NCI-H526 treated with DMSO at 0.1 percent for 48 hours (cell line): Measurements from ENCODE around the gene TOMM20L.
"Not testable (repeated sequence)": the region's sequence is repeated elsewhere in the genome, so short reads cannot be mapped to it uniquely, and the experiment has no call there.

Experiments
- DNase-seq: peaks from one replicate; lab custom pipeline; 2025; lab: John Stamatoyannopoulos, UW

Gene TOMM20L

DNA sequence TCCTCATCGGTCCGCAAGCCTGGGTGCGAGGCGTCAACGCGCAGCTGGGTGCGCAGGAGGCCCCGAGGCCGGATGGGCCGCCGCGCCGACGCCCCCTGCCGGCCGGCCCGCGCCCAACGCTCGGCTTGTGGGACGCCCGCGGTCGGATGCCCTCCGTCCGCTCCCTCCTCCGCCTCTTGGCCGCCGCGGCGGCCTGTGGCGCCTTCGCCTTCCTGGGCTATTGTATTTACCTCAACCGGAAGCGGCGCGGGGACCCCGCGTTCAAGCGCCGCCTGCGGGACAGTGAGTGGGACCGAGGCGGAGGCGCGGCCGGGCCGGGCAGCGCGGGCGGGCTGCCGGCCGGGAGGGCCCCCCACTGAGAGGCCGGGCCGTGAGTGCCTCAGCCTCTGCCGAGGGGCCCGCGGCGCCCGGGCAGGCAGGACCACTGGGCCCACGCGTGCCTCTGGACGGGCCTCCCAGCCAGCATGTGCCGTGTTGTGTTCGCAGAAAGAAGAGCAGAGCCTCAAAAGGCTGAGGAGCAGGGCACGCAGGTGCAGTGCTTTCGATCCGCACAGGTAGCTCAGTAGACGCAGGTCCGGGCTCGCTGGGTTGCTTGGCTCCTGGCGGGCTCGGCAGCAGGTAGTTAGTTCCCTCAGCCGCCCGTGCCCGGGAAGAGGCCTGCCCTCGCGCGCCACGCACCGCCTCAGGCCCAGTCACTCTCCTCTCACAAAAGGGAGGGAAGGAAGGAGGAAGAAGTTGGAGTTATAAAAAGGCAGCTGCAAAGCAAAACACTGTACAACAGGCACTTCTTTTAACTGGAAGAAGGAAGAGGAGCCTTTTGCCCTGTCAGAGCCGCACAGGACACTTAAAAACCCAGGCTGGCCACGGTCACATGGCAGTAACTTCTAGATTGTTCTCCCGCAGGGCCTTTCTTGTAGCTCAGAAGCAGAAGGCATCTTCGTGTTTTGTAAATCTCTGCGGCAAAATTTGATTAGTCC, at the start of gene TOMM20L:
TOMM20L (plus strand) TSS at position 119 of the 977 bp plus-strand sequence; CDS start at position 147, 28 bp downstream.
- peak; percentile 30 for DNase-seq

DNA sequence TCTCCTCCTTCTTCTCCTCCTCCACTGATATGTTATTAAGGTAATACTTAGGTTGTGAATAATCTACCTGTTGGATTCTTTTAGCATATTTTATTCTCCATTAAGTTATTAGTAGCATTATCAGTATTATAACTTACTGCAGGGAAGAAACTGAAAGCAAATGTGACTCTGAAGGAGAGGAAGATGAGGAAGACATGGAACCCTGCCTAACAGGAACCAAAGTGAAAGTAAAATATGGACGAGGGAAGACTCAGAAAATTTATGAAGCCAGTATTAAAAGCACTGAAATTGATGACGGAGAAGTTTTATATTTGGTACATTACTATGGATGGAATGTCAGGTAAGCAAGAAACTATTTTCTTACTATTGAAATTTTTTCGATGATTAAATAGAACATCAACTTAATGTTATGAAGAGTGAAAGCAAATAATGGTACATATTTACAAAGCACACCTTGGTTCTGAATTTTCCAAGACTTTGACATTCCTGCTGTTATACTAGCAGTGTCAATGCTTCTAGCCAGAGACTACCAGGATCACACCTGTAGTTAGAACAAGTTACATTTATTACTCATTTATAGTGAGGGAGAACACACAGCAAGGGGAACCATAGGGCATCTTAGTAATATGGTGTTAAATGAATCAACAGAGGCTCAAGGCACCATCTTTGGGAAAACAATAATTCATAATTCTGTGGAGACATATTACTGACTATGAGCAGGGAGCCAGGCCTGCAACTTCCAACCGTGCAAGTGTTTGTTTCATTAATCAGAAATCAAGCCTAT, 42.0 kb upstream of the TOMM20L start:
- DNase-seq, result no peak

GRCh38 chr14:58354808-58355207, 40.9 kb upstream of the TOMM20L start:
- DNase-seq, result no peak

- no peak for DNase-seq
These were observed 39.5 kb upstream of the TOMM20L start for GRCh38 chr14:58356268-58356667.

DNA sequence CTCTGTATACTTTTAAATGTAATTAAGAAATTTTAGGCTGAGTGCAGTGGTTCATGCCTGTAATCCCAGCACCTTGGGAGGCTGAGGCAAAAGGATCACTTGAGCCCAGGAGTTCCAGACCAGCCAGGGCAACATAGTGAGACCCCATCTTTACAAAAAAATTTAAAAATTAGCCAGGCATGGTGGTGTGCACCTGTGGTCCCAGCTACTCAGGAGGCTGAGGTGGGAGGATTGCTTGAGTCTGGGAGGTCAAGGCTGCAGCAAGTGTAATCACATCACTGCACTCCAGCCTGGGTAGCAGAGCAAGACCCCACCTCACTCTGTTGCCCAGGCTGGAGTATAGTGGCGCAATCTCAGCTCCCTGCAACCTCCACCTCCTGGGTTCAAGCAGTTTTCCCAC, 33.5 kb upstream of the TOMM20L start:
- DNase-seq, result not testable (repeated sequence)

DNA sequence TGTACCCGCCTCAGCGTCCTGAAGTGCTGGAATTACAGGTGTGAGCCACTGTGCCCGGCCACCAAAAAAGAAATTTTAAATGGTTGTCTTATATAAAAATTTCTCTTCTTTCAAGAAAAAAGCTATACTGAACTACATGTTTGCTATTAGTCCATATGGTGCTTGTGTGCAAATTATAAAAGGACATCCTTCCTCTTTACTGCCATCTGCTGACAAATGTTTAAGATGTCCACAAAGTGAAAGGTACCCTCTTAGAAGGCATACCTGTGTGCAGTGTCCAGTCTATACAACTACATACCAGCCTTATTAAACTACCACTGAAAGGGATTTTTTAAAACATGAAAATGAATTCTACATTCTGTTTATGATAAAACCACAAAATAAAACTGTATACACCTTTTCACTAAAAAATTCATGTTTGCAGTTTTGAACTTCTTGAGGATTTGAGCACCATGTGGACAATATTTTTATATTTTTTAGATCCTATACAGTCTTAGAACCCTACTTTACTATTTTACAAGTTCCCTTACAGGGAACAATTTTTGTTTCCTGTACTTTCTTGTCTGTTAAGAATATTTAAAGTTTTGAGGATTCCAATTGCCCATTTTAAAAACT, 32.8 kb upstream of the TOMM20L start:
- peak; percentile 16 for DNase-seq

DNA sequence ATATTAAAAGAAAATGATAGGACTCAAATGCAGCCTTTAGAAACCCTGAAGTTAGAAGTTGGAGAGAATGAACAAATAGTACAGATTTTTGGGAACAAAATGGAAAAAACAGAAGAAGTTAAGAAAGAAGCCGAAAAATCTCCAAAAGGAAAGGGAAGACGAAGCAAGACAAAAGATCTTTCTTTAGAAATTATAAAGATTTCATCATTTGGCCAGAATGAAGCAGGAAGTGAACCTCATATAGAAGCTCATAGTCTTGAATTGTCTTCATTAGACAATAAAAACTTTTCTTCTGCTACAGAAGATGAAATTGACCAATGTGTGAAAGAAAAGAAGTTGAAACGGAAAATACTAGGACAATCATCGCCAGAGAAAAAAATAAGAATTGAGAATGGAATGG, 31.4 kb upstream of the TOMM20L start:
- no peak for DNase-seq

DNA sequence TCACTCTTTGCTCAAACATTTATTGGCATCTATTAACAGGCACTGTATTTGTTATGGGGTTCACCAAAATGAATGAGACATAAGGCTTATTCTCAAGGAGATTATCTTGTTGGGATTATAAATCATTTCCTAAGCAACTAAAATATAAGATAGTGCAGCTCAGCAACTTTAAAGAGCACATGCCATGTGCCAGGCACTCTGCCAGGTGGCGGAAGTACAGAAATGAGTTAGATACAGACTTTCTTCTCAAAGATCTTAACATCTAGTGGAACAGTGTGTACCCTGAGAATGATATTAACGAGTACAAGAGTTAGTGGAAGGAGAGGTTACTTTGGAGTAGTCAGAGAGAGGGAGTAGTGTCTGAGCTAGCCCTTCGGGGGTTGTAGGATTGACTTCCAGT, 28.4 kb upstream of the TOMM20L start:
- no peak for DNase-seq

DNA sequence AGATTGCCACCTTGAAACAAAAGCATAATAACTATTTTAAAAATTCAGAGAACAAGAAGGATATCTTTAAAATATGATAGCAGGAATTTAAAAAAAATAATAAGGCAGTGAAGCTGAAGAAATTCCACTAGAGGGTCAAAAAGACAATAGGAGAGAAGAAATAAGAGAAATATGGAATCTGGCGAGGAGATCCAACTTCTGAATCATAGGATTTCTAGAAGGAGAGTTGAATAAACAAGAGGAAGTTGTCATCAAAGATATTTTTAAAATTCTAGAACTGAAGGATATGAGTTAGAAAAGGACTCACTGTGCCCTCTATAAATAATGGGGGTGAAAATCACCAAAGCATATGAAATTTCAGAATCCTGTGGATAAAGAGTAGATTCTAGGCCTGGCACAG, 26.8 kb upstream of the TOMM20L start:
- DNase-seq, result no peak

- DNase-seq, result no peak
These were observed 18.9 kb upstream of the TOMM20L start for GRCh38 chr14:58376791-58377190.

GRCh38 chr14:58390830-58391229, 4.9 kb upstream of the TOMM20L start:
- DNase-seq, result no peak

DNA sequence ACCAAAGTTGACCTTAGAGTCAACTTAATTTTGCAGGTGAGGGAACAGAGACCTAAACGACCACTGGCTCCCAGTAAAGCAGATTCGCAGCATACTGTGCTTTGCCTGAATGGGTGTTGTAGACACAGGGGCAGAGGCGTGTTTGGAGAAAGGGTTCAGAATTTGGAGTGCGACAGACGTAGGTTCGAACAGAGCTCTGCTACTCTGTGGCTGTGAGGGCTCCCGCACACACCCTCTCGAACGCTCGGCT, 243 bp upstream of the TOMM20L start:
- no peak for DNase-seq

DNA sequence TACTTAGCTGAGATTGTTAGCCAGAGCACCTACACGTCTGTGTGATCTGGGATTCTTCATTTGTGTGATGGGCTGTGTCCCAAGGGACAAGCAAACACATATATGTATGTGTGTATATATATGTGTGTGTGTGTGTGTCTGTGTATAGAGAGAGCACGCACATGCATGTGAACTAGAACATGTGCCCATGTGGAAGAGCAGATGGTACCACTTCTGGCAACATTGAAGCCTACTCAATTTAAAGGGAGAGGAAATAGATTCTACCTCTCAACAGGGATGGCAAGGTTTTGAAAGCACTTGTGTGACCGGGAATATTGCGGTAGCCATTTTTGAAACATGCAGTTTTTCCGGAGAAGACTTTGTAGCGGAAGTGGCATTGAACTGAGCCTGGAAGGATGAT, 1.4 kb downstream of the TOMM20L start:
- DNase-seq, result no peak

DNA sequence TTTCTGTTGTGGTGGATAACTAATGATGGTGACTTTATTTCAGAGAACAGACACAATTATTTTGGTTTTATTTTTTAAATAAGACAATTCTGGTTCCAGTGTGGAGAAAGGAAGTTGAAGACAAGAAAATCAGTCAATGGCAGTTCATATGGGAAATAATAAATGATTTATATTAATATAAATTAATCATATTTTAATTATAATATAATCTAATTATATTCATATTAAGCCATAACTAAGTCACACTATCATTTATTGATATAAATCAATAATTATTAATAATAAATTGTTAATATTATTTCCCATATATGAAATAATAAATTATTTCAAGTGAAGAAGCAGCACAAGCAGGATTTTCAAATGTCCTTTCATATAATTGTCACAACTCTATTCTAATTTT, 2.8 kb downstream of the TOMM20L start:
- no peak for DNase-seq

DNA sequence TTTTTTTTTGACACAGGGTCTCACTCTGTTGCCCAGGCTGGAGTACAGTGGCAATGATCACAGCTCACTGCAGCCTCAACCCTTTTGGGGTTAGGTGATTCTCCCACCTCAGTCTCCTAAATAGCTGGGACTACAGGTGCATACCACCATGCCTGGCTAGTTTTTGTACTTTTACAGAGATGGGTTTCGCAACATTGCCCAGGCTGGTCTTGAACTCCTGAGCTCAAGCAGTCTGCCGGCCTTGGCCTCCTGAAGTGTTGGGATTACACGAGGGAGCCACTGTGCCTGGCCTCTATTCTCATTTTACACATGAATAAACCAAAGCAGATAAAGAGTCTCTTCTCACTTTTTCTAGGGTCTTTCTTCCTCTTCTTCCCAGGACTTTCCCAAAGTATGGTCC, 3.2 kb downstream of the TOMM20L start:
- no peak for DNase-seq

- DNase-seq, result no peak
These were observed 5.9 kb downstream of the TOMM20L start for GRCh38 chr14:58401587-58401986.

DNA sequence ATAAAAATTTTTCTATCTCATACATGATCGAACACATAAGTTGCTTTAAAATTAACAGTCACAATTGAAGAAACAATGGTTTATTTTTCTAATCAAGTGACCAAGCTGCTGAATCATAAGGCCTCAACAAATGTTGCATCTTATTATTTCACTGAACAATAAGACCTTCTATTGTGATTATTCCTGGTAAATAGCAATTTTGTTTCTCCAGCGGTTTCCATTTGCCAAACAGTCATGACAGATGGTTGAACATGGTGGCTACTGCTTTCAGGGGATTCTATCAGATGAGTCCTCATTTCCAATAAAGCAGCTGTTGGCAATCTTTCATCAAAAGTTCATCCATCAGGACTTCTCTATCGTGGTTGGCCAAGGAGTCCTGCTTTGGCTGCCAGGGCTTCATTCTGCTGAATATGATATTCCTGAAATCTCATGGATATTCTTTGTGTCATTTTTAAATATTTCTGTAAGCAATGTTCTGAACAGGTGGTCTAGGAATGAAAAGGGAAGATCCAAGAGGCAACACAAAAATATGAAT, 13.0 kb downstream of the TOMM20L start:
- no peak for DNase-seq

- no peak for DNase-seq
These were observed 19.1 kb downstream of the TOMM20L start for GRCh38 chr14:58414845-58415244.

DNA sequence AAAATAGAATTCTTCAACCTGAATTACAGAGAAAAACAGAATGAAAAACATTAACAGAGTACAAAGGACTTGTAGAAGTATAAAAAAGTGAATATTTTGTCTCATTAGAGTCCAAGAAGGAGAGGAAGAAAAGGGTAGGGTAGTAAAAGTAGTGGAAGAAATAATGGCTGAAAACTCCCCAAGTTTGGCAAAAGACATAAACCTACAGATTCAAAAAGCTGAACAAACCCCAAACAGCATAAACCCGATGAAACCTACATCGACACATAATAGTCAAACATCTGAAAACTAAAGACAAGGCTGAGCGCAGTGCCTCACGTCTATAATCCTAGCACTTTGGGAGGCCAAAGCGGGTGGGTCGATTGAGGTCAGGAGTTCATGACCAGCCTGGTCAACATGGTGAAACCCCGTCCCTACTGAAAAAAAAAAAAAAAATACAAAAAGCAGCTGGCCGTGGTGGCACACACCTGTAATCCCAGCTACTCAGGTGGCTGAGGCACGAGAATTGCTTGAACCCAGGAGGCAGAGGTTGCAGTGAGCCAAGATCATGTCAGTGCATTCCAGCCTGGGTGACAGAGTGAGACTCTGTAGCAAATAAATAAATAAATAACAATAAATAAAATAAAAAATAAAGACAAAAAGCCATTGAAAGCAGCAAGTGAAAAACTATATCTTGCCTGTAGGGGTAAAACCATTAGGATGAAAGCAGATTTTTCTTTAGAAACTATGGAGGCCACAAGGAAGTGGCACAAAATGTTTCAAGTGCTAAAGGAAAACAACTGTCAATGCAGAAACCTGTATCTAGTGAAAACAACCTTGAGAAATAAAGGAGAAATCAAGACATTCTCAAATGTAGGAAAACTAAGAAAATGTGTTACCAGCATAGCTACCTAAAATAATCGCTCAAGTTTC, 20.2 kb downstream of the TOMM20L start:
- no peak for DNase-seq

DNA sequence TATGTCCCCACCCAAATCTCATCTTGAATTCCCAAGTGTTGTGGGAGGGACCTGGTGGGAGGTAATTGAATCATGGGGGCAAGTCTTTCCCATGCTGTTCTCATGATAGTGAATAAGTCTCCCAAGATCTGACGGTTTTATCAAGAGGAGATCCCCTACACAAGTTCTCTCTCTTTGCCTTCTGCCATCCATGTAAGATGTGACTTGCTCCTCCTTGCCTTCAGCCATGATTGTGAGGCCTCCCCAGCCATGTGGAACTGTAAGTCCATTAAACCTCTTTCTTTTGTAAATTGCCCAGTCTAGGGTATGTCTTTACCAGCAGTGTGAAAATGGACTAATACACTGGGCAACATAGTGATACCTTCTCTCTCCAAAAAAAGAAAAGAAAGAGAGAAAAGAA, 21.2 kb downstream of the TOMM20L start:
- not testable (repeated sequence) for DNase-seq

DNA sequence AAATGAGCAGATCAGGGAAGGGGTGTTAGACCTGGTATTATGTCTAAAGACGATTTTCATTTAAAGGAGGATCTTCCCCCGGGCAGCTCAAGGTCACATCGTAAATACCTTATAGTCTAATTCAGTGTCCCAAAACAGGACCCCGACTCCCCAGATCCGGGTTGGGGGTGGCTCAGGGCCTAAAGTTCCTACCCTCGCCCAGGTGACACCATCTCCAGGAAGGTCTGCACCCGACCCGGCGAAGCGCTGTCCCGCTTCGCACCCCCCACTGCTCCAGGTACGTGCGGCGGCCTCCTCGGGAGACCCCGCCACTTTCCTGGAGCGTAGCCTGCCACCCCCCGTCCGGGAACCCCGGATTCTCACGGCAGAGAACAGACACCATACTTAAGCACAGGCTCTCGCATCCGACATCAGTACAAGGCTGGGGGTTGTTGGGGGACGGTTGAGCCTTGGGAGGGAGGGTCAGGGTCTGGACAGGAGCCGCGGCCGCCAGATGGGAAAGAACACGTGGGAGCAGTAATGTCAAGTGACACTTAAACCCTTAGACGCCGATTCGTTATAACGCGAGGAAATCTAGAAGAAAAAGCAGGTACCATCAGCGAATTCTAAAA, 31.0 kb downstream of the TOMM20L start:
- peak; percentile 77 for DNase-seq
